Neural cell (in vitro differentiated cells): Measurements from ENCODE around the gene UGT1A6. TPM values are rescaled to one million over a fixed set of nuclear protein-coding genes. Genes with fewer than 3 reads are reported as not detected.

Experiments
- H2AFZ ChIP-seq: fragments of 200-600, 300-800 bp; sonication (generic), shearing (Covaris generic); 2 replicates; pipeline ENCODE4 v1.6.0; 2014; ENCODE audit warnings: low read depth, mild to moderate bottlenecking, antibody characterized with exemption, low read length, moderate library complexity
- H3F3A ChIP-seq: fragments of 200-600 bp; shearing (Covaris generic); 2 replicates; pipeline ENCODE4 v1.6.1; 2016; ENCODE audit warnings: mild to moderate bottlenecking, moderate library complexity, mixed read lengths, antibody characterized with exemption, low read length; ENCODE audit not compliant: insufficient read depth, poor library complexity, severe bottlenecking
- H3K27ac ChIP-seq: fragments of 200-600, 300-800 bp; sonication (generic), shearing (Covaris generic); 2 replicates; pipeline ENCODE4 v1.5.1; 2014; ENCODE audit warnings: mild to moderate bottlenecking, low read length, moderate library complexity
- H3K27me3 ChIP-seq: fragments of 300-800, 200-600 bp; sonication (generic), shearing (Covaris generic); 2 replicates; pipeline ENCODE4 v1.6.0; 2014; ENCODE audit warnings: mild to moderate bottlenecking, low read depth, low read length, moderate library complexity; ENCODE audit not compliant: insufficient read depth
- H3K36me3 ChIP-seq: fragments of 300-800, 200-600 bp; sonication (generic), shearing (Covaris generic); 2 replicates; pipeline ENCODE4 v1.5.1; 2014; ENCODE audit warnings: mild to moderate bottlenecking, antibody characterized with exemption, low read length, moderate library complexity; ENCODE audit not compliant: insufficient read depth
- H3K4me2 ChIP-seq: fragments of 300-800, 200-600 bp; sonication (generic), shearing (Covaris generic); 2 replicates; pipeline ENCODE4 v1.6.0; 2014; ENCODE audit warnings: mild to moderate bottlenecking, low read length
- H3K4me3 ChIP-seq: fragments of 300-800, 200-600 bp; sonication (generic), shearing (Covaris generic); 2 replicates; pipeline ENCODE4 v1.5.1; 2014; ENCODE audit warnings: mild to moderate bottlenecking, low read length, moderate library complexity
- H3K79me2 ChIP-seq: fragments of 200-600 bp; shearing (Covaris generic); replicated peaks from 2 replicates; pipeline ENCODE4 v1.6.0; 2014; ENCODE audit warnings: mild to moderate bottlenecking, low read length, moderate library complexity; ENCODE audit not compliant: insufficient read depth
- H3K9ac ChIP-seq: fragments of 300-800, 200-600 bp; sonication (generic), shearing (Covaris generic); 2 replicates; pipeline ENCODE4 v1.6.1; 2016; ENCODE audit warnings: mild to moderate bottlenecking, low read length, mixed read lengths
- H3K9me2 ChIP-seq: fragments of 200-600 bp; shearing (Covaris generic); 2 replicates; pipeline ENCODE4 v1.6.1; 2016; ENCODE audit warnings: mild to moderate bottlenecking, low read length, mixed read lengths; ENCODE audit not compliant: insufficient read depth
- H3K9me3 ChIP-seq: fragments of 200-600, 300-800 bp; sonication (generic), shearing (Covaris generic); 2 replicates; pipeline ENCODE4 v1.6.1; 2016; ENCODE audit warnings: mild to moderate bottlenecking, mixed run types, low read length, moderate library complexity, mixed read lengths
- H4K20me1 ChIP-seq: fragments of 200-600 bp; shearing (Covaris generic); 2 replicates; pipeline ENCODE4 v1.6.1; 2016; ENCODE audit warnings: mild to moderate bottlenecking, mixed run types; ENCODE audit not compliant: insufficient read depth
- CTCF ChIP-seq: fragments of 450-650 bp; IDR thresholded peaks from 2 replicates; pipeline ENCODE4 v1.5.1; 2014; ENCODE audit warnings: antibody characterized with exemption, mild to moderate bottlenecking, moderate library complexity; ENCODE audit not compliant: poor library complexity, severe bottlenecking
- EP300 ChIP-seq: fragments of 450-650 bp; conservative IDR thresholded peaks from 2 replicates; pipeline ENCODE4 v1.6.1; 2014; ENCODE audit warnings: antibody characterized with exemption, mild to moderate bottlenecking, moderate library complexity; ENCODE audit not compliant: poor library complexity, severe bottlenecking
- EZH2 ChIP-seq: fragments of 200-600, 300-800 bp; shearing (Covaris generic), sonication (generic); IDR thresholded peaks from 2 replicates; pipeline ENCODE4 v1.6.1; 2014; ENCODE audit warnings: antibody characterized with exemption, low read length, borderline replicate concordance, mild to moderate bottlenecking; ENCODE audit not compliant: insufficient read depth, poor library complexity, severe bottlenecking
- MXI1 ChIP-seq: fragments of 450-650 bp; conservative IDR thresholded peaks from 2 replicates; pipeline ENCODE4 v1.6.1; 2014; ENCODE audit warnings: antibody characterized with exemption, mild to moderate bottlenecking; ENCODE audit not compliant: poor library complexity, severe bottlenecking
- POLR2AphosphoS5 ChIP-seq: IDR thresholded peaks from 2 replicates; pipeline ENCODE4 v1.6.1; 2012
- RAD21 ChIP-seq: fragments of 450-650 bp; conservative IDR thresholded peaks from 2 replicates; pipeline ENCODE4 v1.6.1; 2014; ENCODE audit warnings: antibody characterized with exemption, mild to moderate bottlenecking, moderate library complexity
- SMC3 ChIP-seq: fragments of 450-650 bp; conservative IDR thresholded peaks from 2 replicates; pipeline ENCODE4 v1.6.1; 2014; ENCODE audit warnings: antibody characterized with exemption, mild to moderate bottlenecking, moderate library complexity; ENCODE audit not compliant: poor library complexity
- TAF1 ChIP-seq: IDR thresholded peaks from 2 replicates; pipeline ENCODE4 v1.6.1; 2012; ENCODE audit warnings: low read depth
- polyA plus RNA-seq: library from polyadenylated mRNA; depleted of rRNA; stranded (reverse); fragments of >200 nt; gene quantifications from 2 replicates; pipeline ENCODE4 v1.2.3, GENCODE V29; 2014
- TF ChIP-seq, protein P1 (sequence below): IDR thresholded peaks from 2 replicates; pipeline ENCODE4 v1.6.1; 2012; ENCODE audit warnings: borderline replicate concordance

UGT1A6 gene
- polyA plus RNA-seq, 1 donor from 2014 or later: not detected

- TF ChIP-seq RAD21 (no peak), MXI1 (no peak), POLR2AphosphoS5 (no peak), TAF1 (no peak), EP300 (no peak), CTCF (no peak), EZH2 (no peak), SMC3 (no peak)
- TF ChIP-seq, protein P1, sequence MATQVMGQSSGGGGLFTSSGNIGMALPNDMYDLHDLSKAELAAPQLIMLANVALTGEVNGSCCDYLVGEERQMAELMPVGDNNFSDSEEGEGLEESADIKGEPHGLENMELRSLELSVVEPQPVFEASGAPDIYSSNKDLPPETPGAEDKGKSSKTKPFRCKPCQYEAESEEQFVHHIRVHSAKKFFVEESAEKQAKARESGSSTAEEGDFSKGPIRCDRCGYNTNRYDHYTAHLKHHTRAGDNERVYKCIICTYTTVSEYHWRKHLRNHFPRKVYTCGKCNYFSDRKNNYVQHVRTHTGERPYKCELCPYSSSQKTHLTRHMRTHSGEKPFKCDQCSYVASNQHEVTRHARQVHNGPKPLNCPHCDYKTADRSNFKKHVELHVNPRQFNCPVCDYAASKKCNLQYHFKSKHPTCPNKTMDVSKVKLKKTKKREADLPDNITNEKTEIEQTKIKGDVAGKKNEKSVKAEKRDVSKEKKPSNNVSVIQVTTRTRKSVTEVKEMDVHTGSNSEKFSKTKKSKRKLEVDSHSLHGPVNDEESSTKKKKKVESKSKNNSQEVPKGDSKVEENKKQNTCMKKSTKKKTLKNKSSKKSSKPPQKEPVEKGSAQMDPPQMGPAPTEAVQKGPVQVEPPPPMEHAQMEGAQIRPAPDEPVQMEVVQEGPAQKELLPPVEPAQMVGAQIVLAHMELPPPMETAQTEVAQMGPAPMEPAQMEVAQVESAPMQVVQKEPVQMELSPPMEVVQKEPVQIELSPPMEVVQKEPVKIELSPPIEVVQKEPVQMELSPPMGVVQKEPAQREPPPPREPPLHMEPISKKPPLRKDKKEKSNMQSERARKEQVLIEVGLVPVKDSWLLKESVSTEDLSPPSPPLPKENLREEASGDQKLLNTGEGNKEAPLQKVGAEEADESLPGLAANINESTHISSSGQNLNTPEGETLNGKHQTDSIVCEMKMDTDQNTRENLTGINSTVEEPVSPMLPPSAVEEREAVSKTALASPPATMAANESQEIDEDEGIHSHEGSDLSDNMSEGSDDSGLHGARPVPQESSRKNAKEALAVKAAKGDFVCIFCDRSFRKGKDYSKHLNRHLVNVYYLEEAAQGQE: no peak
- H3K27ac ChIP-seq: no peak overlapping the region
- no peaks in the 10 kb centered on the region for H3K9me3 ChIP-seq
- no peaks in the 10 kb centered on the region for H3F3A ChIP-seq
- no peak overlapping the region for H3K9ac ChIP-seq
- H4K20me1 ChIP-seq: no peaks in the 10 kb centered on the region
- H3K27me3 ChIP-seq: no peaks in the 10 kb centered on the region
- H3K4me3 ChIP-seq: no peak overlapping the region
- no peaks in the 10 kb centered on the region for H3K9me2 ChIP-seq
- H2AFZ ChIP-seq: no peak overlapping the region
- no peaks in the 10 kb centered on the region for H3K36me3 ChIP-seq
- H3K79me2 ChIP-seq: no peaks in the 10 kb centered on the region
- H3K4me2 ChIP-seq: no peak overlapping the region
Observed at GRCh38 chr2:233706720-233707119, 14.0 kb downstream of the UGT1A6 start.

GRCh38 chr2:233707940-233708644 lies 15.4 kb downstream of the UGT1A6 start:
- no peak overlapping the region for H2AFZ ChIP-seq

More at GRCh38 chr2:233707940-233708644, 15.4 kb downstream of the UGT1A6 start:
- Histone ChIP-seq H3K4me3 (no peak overlapping the region), H4K20me1 (no peaks in the 10 kb centered on the region), H3K27me3 (no peaks in the 10 kb centered on the region), H3K27ac (no peak overlapping the region), H3K9me3 (no peaks in the 10 kb centered on the region), H3K36me3 (no peaks in the 10 kb centered on the region), H3K9ac (no peak overlapping the region), H3K4me2 (no peak overlapping the region), H3K79me2 (no peaks in the 10 kb centered on the region), H3F3A (no peaks in the 10 kb centered on the region), H3K9me2 (no peaks in the 10 kb centered on the region)
- TF ChIP-seq POLR2AphosphoS5: no peak
- no peak for TF ChIP-seq TAF1
- no peak for TF ChIP-seq RAD21
- TF ChIP-seq, protein P1: no peak
- no peak for TF ChIP-seq EP300
- TF ChIP-seq SMC3: no peak
- no peak for TF ChIP-seq EZH2
- TF ChIP-seq MXI1: no peak
- no peak for TF ChIP-seq CTCF
